Adrenal gland (tissue), 5 donors: ENCODE measurements around the gene SCML1.

Source experiments
- CTCF ChIP-seq, 6 experiments: fragments of 450-650 bp in 4 of 6; fragments of 200-600 bp in 2 of 6; sonication (generic) in 1 of 6; IDR thresholded peaks; 1 replicate in 5 of 6; 2 replicates in 1 of 6; pipeline versions ENCODE4 v1.5.1 to v1.8.0; 2016 to 2021; ENCODE audit warnings: antibody characterized with exemption in 6 of 6, mild to moderate bottlenecking in 2 of 6, moderate library complexity in 1 of 6
- POLR2A ChIP-seq, 2 donors: fragments of 450-650 bp; IDR thresholded peaks; one replicate each; pipeline ENCODE4 v1.6.1; 2017; ENCODE audit warnings: antibody characterized with exemption in 2 of 2, mild to moderate bottlenecking in 2 of 2, moderate library complexity in 1 of 2
- donor health status: DM: no; HTN: no; CAD: no.

GRCh38 chrX:17768997-17769396, 31.7 kb downstream of the SCML1 start:
- TF ChIP-seq CTCF (IDR thresholded peaks at IDR 0.05) (no peak), POLR2A (IDR thresholded peaks at IDR 0.05) (no peak)
